ENCODE data around the gene SMU1.

The SMU1 gene

DNA sequence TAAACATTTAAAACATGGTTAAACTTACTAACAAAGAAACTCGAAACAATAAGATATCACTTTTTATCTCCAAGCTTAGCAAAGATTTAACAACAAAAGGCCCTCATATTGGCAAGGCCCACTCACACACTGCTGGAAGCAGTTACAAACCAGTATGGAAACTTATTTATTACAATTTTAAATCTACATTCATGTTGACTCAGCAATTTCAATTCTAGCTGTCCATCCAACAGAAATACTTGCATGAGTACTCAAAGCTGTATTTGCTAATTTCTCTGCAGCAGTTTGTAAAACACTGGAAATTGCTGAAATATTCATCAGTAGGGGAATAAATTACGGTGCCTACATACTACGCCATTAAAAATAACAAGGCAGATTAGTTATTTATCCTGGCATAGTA lies 54.2 kb downstream of the SMU1 start:
- TF ChIP-seq ZFP3 (CRISPR knock-in tag; IDR thresholded peaks at IDR 0.05) = no peak
- TF ChIP-seq ZFP30 (CRISPR knock-in tag; IDR thresholded peaks at IDR 0.05) = no peak
- TF ChIP-seq ZNF565 (CRISPR knock-in tag; conservative IDR thresholded peaks at IDR 0.05; ENCODE audit: low read depth) = no peak
- TF ChIP-seq SNAI2 (CRISPR knock-in tag; IDR thresholded peaks at IDR 0.05) = no peak
- no peak for TF ChIP-seq CREB5 (CRISPR knock-in tag; IDR thresholded peaks at IDR 0.05; ENCODE audit: low read depth)
- no peak for TF ChIP-seq BACH2 (CRISPR knock-in tag; IDR thresholded peaks at IDR 0.05; ENCODE audit: borderline replicate concordance)
- no peak for ATAC-seq

GRCh38 chr9:33019797-33020196 lies 56.7 kb downstream of the SMU1 start:
- TF ChIP-seq POU6F1 (CRISPR knock-in tag; IDR thresholded peaks at IDR 0.05; ENCODE audit: borderline replicate concordance, low read depth) (no peak), TOX (CRISPR knock-in tag; IDR thresholded peaks at IDR 0.05; ENCODE audit: borderline replicate concordance) (no peak)
- TF ChIP-seq, protein P1, sequence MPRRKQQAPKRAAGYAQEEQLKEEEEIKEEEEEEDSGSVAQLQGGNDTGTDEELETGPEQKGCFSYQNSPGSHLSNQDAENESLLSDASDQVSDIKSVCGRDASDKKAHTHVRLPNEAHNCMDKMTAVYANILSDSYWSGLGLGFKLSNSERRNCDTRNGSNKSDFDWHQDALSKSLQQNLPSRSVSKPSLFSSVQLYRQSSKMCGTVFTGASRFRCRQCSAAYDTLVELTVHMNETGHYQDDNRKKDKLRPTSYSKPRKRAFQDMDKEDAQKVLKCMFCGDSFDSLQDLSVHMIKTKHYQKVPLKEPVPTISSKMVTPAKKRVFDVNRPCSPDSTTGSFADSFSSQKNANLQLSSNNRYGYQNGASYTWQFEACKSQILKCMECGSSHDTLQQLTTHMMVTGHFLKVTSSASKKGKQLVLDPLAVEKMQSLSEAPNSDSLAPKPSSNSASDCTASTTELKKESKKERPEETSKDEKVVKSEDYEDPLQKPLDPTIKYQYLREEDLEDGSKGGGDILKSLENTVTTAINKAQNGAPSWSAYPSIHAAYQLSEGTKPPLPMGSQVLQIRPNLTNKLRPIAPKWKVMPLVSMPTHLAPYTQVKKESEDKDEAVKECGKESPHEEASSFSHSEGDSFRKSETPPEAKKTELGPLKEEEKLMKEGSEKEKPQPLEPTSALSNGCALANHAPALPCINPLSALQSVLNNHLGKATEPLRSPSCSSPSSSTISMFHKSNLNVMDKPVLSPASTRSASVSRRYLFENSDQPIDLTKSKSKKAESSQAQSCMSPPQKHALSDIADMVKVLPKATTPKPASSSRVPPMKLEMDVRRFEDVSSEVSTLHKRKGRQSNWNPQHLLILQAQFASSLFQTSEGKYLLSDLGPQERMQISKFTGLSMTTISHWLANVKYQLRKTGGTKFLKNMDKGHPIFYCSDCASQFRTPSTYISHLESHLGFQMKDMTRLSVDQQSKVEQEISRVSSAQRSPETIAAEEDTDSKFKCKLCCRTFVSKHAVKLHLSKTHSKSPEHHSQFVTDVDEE (CRISPR knock-in tag; IDR thresholded peaks at IDR 0.05) = no peak
- ATAC-seq = no peak

DNA sequence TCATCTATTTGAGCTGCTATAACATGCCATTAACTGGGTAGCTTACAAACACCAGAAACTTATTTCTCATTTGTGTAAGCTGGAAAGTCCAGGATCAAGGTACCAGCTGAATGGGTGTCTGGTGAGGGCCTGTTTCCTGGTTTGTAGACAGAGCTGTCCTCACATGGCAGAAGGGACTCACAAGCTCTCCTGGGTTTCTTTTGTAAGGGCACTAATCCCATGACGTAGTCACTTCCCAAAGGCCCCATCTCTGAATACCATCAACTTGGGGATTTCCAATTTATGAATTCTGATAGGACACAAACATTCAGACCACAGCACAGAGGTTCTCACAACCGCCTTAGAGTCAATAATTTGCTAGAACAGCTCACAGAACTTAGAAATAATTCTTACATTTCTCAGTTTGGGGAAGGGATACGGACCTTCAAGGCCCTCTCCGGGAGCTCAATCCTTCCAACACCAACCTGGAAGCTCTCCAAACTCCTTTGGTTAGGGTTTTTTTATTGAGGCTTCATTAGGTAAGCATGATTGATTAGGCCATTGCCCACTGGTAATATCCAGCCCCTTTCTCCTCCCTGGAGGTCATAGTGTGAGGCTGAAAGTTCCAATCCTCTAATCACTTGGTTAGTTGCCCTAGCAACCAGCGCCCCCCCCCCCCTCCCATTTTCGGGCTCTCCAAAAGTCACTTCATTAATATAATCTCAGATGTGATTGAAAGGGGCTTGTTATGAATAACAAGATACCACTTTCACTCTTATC lies 59.0 kb downstream of the SMU1 start:
- ATAC-seq = no peak
- TF ChIP-seq ARNTL (CRISPR knock-in tag; IDR thresholded peaks at IDR 0.05; ENCODE audit: borderline replicate concordance, low read depth) = no peak
- TF ChIP-seq GLIS3 (CRISPR knock-in tag; IDR thresholded peaks at IDR 0.05) = no peak
- TF ChIP-seq PPARA (CRISPR knock-in tag; IDR thresholded peaks at IDR 0.05; ENCODE audit: borderline replicate concordance) = no peak
- TF ChIP-seq CSDC2 (CRISPR knock-in tag; IDR thresholded peaks at IDR 0.05) = no peak
- TF ChIP-seq ZC3H10 (CRISPR knock-in tag; IDR thresholded peaks at IDR 0.05) = no peak
- TF ChIP-seq TOX (CRISPR knock-in tag; IDR thresholded peaks at IDR 0.05; ENCODE audit: borderline replicate concordance) = no peak
- no peak for TF ChIP-seq OSR1 (CRISPR knock-in tag; IDR thresholded peaks at IDR 0.05)
- TF ChIP-seq, protein P1 (CRISPR knock-in tag; IDR thresholded peaks at IDR 0.05) = no peak
- TF ChIP-seq RARB (CRISPR knock-in tag; IDR thresholded peaks at IDR 0.05) = no peak
- TF ChIP-seq CREB5 (CRISPR knock-in tag; IDR thresholded peaks at IDR 0.05; ENCODE audit: low read depth) = no peak
- no peak for TF ChIP-seq ESRRG (CRISPR knock-in tag; IDR thresholded peaks at IDR 0.05)
- no peak for TF ChIP-seq CSRNP3 (CRISPR knock-in tag; IDR thresholded peaks at IDR 0.05)
- TF ChIP-seq, protein P2, sequence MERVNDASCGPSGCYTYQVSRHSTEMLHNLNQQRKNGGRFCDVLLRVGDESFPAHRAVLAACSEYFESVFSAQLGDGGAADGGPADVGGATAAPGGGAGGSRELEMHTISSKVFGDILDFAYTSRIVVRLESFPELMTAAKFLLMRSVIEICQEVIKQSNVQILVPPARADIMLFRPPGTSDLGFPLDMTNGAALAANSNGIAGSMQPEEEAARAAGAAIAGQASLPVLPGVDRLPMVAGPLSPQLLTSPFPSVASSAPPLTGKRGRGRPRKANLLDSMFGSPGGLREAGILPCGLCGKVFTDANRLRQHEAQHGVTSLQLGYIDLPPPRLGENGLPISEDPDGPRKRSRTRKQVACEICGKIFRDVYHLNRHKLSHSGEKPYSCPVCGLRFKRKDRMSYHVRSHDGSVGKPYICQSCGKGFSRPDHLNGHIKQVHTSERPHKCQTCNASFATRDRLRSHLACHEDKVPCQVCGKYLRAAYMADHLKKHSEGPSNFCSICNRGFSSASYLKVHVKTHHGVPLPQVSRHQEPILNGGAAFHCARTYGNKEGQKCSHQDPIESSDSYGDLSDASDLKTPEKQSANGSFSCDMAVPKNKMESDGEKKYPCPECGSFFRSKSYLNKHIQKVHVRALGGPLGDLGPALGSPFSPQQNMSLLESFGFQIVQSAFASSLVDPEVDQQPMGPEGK (CRISPR knock-in tag; IDR thresholded peaks at IDR 0.05; ENCODE audit: borderline replicate concordance) = no peak
- no peak for TF ChIP-seq ZNF8 (CRISPR knock-in tag; IDR thresholded peaks at IDR 0.05)
- TF ChIP-seq BACH2 (CRISPR knock-in tag; IDR thresholded peaks at IDR 0.05; ENCODE audit: borderline replicate concordance) = no peak
